ENCODE results near the gene PRDM10.

Gene PRDM10

DNA sequence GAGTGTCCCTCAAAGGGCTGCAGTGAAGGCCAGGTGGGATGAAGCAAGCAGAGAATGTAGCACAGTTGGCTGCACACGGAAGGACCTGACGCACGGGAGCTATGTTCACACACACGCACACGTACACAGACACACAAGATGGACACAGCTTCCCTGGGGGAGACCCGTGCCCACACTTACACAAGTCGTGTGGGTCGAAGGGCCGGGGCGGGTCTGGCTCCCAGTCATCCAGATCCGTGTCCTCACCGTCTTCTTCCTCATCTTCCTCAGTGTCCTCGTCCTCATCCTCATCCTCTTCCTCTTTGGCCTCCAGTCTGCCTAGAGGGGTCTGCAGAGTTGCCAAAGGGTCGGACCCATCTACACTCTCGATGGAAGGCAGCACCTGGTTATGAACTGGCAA lies 55.7 kb downstream of the PRDM10 start:
- no peak for DNase-seq
- TF ChIP-seq, protein P1, sequence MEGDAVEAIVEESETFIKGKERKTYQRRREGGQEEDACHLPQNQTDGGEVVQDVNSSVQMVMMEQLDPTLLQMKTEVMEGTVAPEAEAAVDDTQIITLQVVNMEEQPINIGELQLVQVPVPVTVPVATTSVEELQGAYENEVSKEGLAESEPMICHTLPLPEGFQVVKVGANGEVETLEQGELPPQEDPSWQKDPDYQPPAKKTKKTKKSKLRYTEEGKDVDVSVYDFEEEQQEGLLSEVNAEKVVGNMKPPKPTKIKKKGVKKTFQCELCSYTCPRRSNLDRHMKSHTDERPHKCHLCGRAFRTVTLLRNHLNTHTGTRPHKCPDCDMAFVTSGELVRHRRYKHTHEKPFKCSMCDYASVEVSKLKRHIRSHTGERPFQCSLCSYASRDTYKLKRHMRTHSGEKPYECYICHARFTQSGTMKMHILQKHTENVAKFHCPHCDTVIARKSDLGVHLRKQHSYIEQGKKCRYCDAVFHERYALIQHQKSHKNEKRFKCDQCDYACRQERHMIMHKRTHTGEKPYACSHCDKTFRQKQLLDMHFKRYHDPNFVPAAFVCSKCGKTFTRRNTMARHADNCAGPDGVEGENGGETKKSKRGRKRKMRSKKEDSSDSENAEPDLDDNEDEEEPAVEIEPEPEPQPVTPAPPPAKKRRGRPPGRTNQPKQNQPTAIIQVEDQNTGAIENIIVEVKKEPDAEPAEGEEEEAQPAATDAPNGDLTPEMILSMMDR (IDR thresholded peaks at IDR 0.05; ENCODE audit: low read depth, low read length), result no peak
- H3K27ac ChIP-seq, result no peak overlapping the region
- H3K36me3 ChIP-seq, result no peaks in the 10 kb centered on the region
- no peaks in the 10 kb centered on the region for H3K27me3 ChIP-seq (ENCODE audit: insufficient read depth, low read depth, severe bottlenecking)
- H3K9me3 ChIP-seq (ENCODE audit: severe bottlenecking), result no peaks in the 10 kb centered on the region
- H3K4me3 ChIP-seq (ENCODE audit: low read depth, low read length), result no peak overlapping the region

DNA sequence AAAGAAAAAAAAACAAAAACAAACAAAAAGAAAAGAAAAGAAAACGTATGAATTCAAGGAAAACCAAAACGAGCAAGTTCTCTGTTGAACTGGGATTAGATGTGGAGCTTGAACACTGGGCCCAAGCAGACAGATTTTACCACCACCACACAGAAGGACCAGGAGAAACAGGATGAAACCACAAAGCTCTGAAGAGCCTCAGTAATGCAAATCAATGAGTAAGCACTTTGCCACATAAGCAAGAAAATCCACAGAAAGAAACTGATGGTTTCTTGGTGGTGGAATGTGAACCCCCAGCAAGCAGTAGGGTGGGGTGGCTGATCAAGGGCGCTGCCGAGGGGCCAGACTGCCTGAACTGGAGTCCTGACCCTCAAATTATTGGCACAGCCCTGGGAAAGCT lies 56.4 kb downstream of the PRDM10 start:
- no peaks in the 10 kb centered on the region for H3K36me3 ChIP-seq
- H3K4me3 ChIP-seq (ENCODE audit: low read depth, low read length), result no peak overlapping the region
- DNase-seq, result no peak
- H3K9me3 ChIP-seq (ENCODE audit: severe bottlenecking), result no peaks in the 10 kb centered on the region
- TF ChIP-seq, protein P1 (IDR thresholded peaks at IDR 0.05; ENCODE audit: low read depth, low read length), result no peak
- H3K27me3 ChIP-seq (ENCODE audit: insufficient read depth, low read depth, severe bottlenecking), result no peaks in the 10 kb centered on the region
- H3K27ac ChIP-seq, result no peak overlapping the region

DNA sequence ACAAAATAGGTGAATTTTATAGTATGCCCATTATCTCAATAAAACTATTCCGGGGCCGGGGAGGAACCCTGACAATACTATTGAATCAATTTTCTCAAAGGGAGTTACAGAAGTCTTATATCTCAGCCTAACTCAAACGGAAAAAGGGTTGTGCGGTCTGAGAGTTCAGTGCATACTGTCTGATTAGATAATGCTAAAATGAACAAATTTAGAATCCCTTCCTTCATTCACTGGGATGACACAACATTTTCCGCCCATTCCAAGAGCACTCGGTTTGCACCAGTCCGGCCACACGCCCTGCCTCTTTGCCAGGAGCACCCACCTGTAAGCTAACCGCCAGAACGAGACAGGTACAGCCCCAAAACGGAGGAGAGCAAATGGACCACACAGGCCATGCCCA lies 57.3 kb downstream of the PRDM10 start:
- no peak for DNase-seq
- TF ChIP-seq, protein P1 (IDR thresholded peaks at IDR 0.05; ENCODE audit: low read depth, low read length), result no peak
- no peak overlapping the region for H3K4me3 ChIP-seq (ENCODE audit: low read depth, low read length)
- no peaks in the 10 kb centered on the region for H3K27me3 ChIP-seq (ENCODE audit: insufficient read depth, low read depth, severe bottlenecking)
- no peak overlapping the region for H3K27ac ChIP-seq
- no peaks in the 10 kb centered on the region for H3K9me3 ChIP-seq (ENCODE audit: severe bottlenecking)
- H3K36me3 ChIP-seq, result no peaks in the 10 kb centered on the region

DNA sequence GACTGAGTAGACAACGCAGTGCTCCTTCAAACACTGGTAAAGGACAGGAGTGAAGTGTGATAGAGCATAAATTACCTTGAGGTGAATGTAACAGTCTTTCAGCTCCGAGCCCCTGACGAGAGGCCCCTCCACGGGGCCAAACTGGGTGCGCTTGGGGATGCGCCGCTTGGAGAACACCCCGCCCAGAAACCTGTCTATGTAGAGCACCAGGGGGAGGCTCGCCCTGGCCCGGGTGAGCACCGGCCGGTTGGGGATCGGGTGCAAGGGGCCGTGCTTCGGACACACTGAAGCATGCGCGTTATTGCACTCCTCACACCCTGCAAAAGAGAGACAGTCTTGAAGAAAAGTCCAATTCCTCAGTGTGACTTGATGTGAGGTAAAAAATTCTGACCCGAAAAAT lies 57.9 kb downstream of the PRDM10 start:
- Histone ChIP-seq H3K27ac (no peak overlapping the region), H3K4me3 (ENCODE audit: low read depth, low read length) (no peak overlapping the region), H3K36me3 (no peaks in the 10 kb centered on the region), H3K9me3 (ENCODE audit: severe bottlenecking) (no peaks in the 10 kb centered on the region), H3K27me3 (ENCODE audit: insufficient read depth, low read depth, severe bottlenecking) (no peaks in the 10 kb centered on the region)
- TF ChIP-seq, protein P1 (IDR thresholded peaks at IDR 0.05; ENCODE audit: low read depth, low read length), result no peak
- no peak for DNase-seq

DNA sequence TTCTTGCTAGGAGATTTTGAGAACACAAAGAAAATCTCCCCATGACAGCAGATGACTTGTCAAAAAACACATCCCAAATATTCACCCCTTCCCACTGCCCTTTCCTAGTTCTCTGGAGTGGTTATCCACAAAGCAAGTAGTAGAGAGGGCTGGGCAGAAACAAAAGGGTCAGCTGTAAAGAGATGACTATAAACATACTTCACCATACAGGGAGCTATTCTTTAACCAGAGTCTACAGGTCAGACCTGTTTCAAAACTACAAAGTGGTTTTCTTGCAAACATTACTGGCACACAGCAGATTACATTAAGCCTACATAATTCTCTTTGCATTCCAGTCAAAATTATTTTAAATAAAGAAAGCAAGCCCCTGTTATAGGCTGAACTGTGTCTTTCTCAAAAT lies 59.6 kb downstream of the PRDM10 start:
- no peak for DNase-seq
- Histone ChIP-seq H3K4me3 (ENCODE audit: low read depth, low read length) (no peak overlapping the region), H3K9me3 (ENCODE audit: severe bottlenecking) (no peaks in the 10 kb centered on the region), H3K27ac (no peak overlapping the region), H3K27me3 (ENCODE audit: insufficient read depth, low read depth, severe bottlenecking) (no peaks in the 10 kb centered on the region), H3K36me3 (no peaks in the 10 kb centered on the region)
- TF ChIP-seq, protein P1 (IDR thresholded peaks at IDR 0.05; ENCODE audit: low read depth, low read length), result no peak

DNA sequence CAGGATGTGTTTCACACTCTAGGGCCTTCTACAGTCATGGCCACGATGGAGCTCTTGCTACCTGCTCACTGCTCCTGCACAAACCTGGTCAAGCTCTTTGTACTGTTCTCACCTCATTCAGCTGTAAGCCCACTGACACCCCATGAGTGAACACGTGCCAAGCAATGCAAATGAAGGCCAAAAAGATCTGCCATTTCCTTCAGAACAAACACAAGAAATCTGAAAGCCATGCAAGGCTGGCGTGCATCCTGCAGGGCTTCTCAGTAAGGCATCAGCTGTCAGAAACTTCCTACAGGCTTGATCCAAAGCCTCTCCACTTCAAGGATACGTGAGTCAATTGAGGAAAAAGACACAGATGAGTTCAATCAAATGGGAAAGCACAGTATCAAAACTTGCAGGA lies 63.1 kb downstream of the PRDM10 start:
- no peak overlapping the region for H3K27ac ChIP-seq
- H3K4me3 ChIP-seq (ENCODE audit: low read depth, low read length), result no peak overlapping the region
- H3K36me3 ChIP-seq, result no peaks in the 10 kb centered on the region
- TF ChIP-seq, protein P1 (IDR thresholded peaks at IDR 0.05; ENCODE audit: low read depth, low read length), result no peak
- DNase-seq, result no peak
- H3K27me3 ChIP-seq (ENCODE audit: insufficient read depth, low read depth, severe bottlenecking), result no peaks in the 10 kb centered on the region
- H3K9me3 ChIP-seq (ENCODE audit: severe bottlenecking), result no peaks in the 10 kb centered on the region
